ENCODE results near the gene ARHGAP33. TPM values are rescaled to one million over a fixed set of nuclear protein-coding genes. Genes with fewer than 3 reads are reported as not detected.

Gene ARHGAP33, protein sequence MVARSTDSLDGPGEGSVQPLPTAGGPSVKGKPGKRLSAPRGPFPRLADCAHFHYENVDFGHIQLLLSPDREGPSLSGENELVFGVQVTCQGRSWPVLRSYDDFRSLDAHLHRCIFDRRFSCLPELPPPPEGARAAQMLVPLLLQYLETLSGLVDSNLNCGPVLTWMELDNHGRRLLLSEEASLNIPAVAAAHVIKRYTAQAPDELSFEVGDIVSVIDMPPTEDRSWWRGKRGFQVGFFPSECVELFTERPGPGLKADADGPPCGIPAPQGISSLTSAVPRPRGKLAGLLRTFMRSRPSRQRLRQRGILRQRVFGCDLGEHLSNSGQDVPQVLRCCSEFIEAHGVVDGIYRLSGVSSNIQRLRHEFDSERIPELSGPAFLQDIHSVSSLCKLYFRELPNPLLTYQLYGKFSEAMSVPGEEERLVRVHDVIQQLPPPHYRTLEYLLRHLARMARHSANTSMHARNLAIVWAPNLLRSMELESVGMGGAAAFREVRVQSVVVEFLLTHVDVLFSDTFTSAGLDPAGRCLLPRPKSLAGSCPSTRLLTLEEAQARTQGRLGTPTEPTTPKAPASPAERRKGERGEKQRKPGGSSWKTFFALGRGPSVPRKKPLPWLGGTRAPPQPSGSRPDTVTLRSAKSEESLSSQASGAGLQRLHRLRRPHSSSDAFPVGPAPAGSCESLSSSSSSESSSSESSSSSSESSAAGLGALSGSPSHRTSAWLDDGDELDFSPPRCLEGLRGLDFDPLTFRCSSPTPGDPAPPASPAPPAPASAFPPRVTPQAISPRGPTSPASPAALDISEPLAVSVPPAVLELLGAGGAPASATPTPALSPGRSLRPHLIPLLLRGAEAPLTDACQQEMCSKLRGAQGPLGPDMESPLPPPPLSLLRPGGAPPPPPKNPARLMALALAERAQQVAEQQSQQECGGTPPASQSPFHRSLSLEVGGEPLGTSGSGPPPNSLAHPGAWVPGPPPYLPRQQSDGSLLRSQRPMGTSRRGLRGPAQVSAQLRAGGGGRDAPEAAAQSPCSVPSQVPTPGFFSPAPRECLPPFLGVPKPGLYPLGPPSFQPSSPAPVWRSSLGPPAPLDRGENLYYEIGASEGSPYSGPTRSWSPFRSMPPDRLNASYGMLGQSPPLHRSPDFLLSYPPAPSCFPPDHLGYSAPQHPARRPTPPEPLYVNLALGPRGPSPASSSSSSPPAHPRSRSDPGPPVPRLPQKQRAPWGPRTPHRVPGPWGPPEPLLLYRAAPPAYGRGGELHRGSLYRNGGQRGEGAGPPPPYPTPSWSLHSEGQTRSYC
- 6.4 and 6.6 TPM in 2 replicates for total RNA-seq (2014; rRNA removed)
- polyA plus RNA-seq (2012) = 5.3 TPM

DNA sequence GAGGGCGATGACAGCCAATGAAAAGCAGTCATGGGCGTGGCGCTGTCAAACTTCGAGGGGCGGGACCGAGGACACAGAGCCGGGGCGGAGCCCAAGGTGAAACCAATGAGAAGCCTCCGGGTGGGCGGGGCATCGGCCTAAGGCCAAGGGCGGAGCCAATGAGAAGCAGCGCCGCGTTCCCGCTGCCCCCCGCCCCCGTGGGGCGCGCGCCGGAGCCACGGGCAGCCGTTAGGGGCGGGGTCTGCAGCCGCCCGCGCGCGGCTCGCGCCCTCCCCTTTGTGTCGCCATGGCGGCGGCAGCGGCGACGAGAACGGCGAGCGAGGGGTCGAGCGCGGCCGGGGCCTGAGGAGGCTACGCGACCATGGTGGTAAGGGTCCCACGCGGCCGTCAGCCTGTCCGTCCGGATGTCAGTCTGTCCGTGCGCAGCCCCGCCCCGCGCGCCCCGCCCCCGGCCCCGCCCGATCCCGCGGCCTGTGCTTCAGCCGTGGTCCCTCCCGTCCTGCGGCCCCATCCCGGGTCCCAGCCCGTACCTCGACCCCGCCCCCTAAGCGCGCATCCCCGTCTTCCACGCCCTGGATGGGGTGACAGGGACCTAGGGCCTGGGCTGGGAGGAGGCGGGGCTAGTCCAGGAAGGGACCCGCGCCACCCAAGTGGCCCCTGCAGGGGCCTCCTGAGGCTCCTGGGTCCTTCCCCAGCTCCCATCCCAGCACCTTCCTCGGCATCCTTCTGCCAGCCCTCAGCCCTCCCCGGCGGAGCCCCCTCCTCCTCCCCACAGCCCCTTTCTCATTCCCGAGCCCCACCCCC, at the start of gene ARHGAP33:
Gene ARHGAP33 (plus strand): TSS at position 267 of the 804 bp plus-strand sequence. CDS start 95 bp downstream, at position 362.
- DNase-seq (ENCODE audit: low read depth) = peak; percentile 94

DNA sequence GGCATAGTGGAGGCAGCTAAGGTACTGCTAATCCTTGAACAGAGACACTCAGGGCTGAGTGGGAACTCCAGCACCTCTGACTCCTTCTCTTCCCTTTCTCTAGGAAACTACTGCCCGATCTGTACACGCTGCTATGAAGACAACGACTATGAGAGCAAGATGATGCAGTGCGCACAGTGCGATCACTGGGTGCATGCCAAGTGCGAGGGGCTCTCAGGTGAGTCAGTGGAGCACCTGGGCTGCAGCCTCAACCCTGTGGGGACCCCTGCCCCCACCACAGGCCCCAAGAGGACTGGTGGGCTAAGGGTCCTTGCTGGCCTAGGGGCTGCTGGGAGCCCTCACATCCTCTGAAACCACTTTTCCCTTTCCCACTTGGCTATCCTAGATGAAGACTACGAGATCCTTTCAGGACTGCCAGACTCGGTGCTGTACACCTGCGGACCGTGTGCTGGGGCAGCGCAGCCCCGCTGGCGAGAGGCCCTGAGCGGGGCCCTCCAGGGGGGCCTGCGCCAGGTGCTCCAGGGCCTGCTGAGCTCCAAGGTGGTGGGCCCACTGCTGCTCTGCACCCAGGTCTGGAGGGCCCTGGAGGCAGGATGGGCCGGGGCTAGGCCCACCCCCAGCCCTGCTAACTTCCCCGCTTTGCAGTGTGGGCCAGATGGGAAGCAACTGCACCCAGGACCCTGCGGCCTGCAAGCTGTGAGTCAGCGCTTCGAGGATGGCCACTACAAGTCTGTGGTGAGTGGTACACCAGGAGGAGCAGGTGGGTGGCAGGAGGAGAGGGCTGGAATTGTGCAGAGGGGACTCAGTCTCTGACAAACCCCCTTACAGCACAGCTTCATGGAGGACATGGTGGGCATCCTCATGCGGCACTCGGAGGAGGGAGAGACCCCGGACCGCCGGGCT, 48.1 kb upstream of the ARHGAP33 start:
- DNase-seq (ENCODE audit: low read depth) = no peak

DNA sequence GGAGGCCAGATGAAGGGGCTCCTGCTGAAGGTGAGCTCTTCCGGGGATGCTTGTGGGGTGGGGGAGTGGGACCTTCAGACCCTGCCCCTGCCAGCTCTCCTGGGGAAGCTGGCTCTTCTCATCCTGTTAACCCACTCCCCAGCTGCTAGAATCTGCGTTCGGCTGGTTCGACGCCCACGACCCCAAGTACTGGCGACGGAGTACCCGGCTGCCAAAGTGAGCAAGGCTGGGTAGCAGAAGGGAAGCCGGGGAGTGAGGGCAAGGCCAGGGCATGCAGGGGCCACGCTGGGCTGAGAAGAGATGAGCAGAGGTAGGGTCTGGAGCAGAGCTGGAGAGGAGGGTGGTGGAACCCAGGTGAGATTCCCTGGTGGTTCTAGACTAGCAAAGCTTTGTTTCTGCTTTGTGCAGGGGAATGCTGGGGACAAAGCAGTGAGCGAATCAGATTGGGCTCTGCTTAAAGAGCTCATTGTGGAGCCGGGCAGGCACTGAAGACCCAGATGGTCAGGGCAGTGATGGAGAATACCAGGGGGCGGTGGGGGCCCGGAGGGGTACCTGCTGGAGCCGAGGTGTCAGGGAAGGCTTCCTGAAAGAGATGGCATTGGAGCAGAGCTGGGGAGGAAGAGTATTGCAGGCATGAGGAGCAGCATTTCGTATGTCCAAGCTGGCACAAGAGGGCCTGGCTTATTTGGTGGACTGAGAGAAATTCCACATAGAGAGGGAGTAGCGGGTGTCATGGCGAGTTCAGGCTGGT, 47.2 kb upstream of the ARHGAP33 start:
- DNase-seq (ENCODE audit: low read depth) = no peak

DNA sequence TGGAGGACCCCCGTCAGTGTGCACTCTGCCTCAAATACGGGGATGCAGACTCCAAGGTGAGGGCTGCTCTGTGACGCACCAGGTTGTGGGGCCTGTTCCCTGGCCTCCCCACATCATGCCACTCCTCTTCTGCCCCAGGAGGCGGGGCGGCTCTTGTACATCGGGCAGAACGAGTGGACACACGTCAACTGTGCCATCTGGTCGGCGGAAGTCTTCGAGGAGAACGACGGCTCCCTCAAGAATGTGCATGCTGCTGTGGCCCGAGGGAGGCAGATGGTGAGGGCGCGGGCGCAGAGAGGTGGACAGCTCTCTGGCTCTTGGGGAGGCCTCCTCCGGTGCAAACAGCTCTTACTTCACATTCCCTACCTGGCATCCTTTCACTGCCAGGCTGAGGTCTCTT, 46.3 kb upstream of the ARHGAP33 start:
- no peak for DNase-seq (ENCODE audit: low read depth)

DNA sequence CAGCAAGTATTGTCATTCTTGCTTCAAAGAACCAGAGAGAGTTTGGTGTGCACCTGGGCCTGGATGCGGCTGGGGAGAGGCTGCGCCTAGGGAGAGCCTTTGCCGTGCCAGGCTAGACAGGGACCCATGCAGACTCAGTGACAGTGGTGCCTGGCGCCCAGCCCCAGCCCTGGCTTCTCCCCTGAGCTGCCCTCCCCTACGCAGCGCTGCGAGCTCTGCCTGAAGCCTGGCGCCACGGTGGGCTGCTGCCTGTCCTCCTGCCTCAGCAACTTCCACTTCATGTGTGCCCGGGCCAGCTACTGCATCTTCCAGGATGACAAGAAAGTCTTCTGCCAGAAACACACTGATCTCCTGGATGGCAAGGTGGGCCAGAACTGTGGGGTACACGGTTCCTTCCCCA, 45.6 kb upstream of the ARHGAP33 start:
- DNase-seq (ENCODE audit: low read depth) = no peak

DNA sequence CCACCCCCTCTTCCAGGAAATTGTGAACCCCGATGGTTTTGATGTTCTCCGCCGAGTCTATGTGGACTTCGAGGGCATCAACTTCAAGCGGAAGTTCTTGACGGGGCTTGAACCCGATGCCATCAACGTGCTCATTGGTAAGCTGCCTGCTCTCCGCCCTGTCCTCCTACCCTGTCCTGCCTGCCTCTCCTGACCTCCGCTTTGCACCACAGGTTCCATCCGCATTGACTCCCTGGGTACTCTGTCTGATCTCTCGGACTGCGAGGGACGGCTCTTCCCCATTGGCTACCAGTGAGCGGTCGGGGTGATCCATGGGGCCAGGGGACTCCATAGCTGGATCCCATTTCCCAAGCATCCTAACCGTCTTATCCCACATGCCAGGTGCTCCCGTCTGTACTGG, 45.0 kb upstream of the ARHGAP33 start:
- DNase-seq (ENCODE audit: low read depth) = no peak

DNA sequence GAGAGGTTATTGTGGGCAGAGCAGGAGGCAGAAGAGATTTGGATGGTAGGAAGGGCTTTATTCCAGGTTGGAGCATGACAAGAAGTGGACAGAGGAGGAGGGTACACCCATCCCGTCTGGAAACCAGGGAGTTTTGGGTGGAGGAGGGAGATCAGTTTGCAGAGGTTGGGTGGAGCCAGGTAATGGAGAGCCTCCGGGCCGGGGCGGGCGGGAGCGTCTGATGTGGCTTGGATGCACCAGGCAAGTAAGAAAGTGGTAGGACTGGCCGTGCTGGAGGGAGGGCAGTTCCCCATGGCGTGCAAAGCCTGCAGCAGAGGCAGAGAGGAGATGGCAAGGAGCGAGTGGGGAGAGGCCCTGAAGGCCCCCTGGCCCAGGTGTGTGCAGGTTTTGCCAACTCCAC, 44.0 kb upstream of the ARHGAP33 start:
- DNase-seq (ENCODE audit: low read depth) = no peak

DNA sequence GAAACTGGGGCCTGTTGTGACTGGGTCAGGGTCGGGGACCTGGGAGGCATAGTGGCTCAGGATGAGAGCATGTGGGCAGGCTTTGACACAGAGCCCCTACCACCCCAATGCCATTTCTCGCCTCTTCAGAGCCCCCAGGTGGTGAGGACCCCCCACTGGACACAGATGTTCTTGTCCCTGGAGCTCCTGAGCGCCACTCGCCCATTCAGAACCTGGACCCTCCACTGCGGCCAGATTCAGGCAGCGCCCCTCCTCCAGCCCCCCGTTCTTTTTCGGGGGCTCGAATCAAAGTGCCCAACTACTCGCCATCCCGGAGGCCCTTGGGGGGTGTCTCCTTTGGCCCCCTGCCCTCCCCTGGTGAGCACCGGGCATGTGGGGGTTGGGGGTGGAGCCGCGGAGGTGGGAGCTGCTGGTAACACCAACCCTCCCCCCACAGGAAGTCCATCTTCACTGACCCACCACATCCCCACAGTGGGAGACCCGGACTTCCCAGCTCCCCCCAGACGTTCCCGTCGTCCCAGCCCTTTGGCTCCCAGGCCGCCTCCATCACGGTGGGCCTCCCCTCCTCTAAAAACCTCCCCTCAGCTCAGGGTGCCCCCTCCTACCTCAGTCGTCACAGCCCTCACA, 43.5 kb upstream of the ARHGAP33 start:
- DNase-seq (ENCODE audit: low read depth) = no peak

DNA sequence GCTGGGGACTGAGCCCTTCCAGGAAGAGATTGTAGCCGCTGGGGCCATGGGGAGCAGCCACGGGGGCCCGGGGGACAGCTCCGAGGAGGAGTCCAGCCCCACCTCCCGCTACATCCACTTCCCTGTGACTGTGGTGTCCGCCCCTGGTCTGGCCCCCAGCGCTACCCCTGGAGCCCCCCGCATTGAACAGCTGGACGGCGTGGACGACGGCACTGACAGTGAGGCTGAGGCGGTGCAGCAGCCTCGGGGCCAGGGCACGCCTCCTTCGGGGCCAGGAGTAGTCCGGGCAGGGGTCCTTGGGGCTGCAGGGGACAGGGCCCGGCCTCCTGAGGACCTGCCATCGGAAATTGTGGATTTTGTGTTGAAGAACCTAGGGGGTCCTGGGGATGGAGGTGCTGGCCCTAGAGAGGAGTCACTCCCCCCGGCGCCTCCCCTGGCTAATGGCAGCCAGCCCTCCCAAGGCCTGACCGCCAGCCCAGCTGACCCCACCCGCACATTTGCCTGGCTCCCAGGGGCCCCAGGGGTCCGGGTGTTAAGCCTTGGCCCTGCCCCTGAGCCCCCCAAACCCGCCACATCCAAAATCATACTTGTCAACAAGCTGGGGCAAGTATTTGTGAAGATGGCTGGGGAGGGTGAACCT, 42.7 kb upstream of the ARHGAP33 start:
- no peak for DNase-seq (ENCODE audit: low read depth)

DNA sequence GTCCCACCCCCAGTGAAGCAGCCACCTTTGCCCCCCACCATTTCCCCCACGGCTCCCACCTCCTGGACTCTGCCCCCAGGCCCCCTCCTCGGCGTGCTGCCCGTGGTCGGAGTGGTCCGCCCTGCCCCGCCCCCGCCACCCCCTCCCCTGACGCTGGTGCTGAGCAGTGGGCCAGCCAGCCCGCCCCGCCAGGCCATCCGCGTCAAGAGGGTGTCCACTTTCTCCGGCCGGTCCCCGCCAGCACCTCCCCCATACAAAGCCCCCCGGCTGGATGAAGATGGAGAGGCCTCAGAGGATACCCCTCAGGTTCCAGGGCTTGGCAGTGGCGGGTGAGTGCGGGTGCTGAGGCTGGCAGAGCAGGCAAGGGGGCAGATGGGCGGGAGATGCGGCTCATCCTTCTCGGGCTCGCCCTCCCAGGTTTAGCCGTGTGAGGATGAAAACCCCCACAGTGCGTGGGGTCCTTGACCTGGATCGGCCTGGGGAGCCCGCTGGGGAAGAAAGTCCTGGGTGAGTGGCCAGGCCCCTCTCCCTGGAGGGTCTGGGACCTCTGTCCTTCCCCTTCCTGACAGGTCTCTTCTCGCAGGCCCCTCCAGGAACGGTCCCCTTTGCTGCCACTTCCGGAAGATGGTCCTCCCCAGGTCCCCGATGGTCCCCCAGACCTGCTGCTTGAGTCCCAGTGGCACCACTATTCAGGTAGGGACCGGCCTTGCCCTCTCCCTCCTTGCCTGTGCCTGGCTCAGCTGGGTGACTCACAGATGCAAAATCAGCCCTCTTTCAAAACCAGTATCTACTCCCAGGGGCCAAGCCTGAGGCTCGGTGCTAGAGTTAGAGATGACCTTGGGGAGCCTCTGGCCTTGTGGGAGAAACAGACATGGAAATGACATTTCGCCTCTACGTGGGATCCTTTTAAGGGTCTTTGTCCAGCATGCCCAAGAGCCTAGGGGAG, 41.9 kb upstream of the ARHGAP33 start:
- DNase-seq (ENCODE audit: low read depth) = no peak

DNA sequence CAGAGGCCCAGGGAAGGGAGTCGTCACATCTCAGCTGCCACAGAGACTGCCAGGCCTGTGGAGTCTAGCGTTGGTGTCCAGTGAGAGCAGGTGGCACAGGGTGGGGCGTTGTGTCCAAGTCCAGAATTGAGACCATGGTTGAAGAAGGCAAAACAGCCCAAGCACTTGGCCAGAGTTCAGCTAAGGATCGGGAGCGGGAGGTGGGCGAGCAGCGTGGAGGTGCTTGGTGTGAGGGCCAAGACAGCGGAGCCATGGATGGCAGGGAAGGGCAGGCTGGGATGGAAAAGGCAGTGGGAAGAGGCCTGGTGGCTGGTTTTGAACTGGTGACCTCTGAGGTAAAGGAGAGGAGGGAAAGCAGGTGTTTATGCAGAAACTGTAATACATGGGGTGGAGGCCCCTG, 41.1 kb upstream of the ARHGAP33 start:
- DNase-seq (ENCODE audit: low read depth) = no peak

DNA sequence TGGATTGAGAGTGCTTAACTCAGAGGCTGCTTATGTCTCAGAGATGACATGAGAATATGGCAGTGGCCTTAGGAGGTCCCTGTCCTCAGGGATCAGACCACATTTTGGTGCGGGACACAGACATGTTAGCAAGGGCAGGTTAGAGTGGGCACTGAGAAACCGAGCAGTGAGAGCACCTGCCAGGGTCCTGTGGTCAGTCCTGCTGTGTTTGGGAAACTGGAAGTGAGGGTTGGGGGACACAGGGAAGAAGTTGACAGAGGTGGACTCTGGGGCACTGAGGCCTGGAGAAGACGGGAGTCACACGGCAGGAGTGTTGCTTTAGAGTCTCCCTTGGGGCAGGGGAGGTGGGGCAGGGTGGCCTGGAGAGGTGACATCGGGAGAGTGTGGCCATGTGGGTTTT, 40.5 kb upstream of the ARHGAP33 start:
- no peak for DNase-seq (ENCODE audit: low read depth)

DNA sequence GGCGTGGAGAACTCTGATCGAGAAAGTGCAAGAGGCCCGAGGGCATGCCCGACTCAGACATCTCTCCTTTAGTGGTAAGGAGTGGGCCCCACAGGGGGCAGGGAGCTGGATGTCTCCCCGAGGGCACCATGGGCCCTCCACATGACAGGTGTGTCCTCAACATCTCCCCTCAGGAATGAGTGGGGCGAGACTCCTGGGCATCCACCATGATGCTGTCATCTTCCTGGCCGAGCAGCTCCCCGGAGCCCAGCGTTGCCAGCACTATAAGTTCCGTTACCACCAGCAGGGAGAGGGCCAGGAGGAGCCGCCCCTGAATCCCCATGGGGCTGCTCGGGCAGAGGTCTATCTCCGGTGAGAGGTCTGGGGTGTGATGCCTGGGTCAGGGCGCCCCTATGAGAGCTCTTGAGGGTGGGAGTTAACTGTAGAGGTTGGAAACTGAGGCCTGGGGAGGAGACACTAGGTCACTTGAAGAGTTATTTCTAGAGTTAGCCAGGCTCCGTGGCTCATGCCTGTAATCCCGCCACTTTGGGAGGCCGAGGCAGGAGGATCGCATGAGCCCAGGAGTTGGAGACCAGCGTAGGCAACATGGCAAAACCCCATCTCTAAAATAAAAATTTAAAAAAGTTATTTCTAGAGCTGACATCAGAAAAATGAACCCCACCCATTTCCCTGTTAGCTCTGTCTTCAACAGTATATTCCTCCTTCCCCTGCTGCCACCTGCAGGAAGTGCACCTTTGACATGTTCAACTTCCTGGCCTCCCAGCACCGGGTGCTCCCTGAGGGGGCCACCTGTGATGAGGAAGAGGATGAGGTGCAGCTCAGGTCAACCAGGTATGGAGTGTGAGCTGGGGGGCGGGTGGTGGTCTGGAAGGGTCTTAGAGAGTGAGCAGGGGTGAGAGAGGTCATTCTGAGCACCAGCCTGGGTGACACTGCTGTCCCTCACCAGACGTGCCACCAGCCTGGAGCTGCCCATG, 38.2 kb upstream of the ARHGAP33 start:
- no peak for DNase-seq (ENCODE audit: low read depth)

DNA sequence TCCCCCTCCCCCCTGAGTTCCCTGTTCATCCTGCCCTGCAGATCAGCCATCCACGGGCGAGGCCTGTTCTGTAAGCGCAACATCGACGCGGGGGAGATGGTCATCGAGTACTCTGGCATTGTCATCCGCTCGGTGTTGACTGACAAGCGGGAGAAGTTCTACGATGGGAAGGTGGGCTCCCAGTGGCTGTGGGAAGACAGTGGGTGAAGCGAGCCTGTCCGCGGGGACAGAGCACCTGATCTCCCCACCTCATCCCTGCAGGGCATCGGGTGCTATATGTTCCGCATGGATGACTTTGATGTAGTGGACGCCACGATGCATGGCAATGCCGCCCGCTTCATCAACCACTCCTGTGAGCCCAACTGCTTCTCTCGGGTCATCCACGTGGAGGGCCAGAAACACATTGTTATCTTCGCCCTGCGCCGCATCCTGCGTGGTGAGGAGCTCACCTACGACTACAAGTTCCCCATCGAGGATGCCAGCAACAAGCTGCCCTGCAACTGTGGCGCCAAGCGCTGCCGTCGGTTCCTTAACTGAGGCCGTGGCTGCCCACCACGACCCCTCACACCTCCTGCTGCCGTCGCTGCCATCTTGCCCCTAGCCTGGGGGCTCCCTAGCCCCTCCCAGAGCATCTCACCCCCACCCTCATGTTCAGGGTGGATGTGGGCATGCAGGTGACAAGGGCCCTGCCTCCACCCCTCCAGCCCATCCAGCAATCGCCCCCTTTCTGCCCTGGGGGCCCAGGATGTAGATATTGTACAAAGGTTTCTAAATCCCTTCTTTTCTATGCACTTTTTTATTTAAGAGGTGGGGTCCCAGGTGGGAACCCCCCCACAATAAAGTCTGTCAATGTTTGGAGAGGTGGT, 37.1 kb upstream of the ARHGAP33 start:
- DNase-seq (ENCODE audit: low read depth) = no peak

DNA sequence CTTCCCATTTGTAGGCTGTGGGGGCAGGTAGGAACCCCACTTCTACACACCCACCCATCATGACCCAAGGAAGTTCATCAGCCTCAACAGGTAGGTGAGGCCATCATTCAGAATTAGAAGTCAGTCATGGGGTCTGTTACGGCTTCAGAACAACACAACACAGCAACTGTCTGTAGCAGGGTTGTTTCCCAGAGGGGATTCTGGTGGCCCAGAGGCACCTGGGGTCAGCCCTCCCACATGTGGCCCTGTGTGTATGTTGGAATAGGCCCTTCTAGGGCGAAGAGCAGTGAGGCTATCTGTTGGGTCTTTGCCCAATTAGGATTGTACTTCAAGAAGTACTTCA, 36.5 kb upstream of the ARHGAP33 start:
- no peak for DNase-seq (ENCODE audit: low read depth)

All from LHCN-M2 (cell line).